Natural killer cell (primary cell): ENCODE measurements around the gene UNC5B. TPM values are rescaled to one million over a fixed set of nuclear protein-coding genes. Genes with fewer than 3 reads are reported as not detected.

ENCODE experiments used
- ATAC-seq, 3 donors: fragments of 150-1000 bp in 2 of 3; fragments of 200-7000 bp in 1 of 3; cut with Tn5 transposase; 1 replicate in 1 of 3; 2 replicates in 2 of 3; pipeline ENCODE4 v1.10.0; 2021; ENCODE audit warnings: mild to moderate bottlenecking in 2 of 3, moderate library complexity in 2 of 3
- DNase-seq, 2 donors: peaks; one replicate each; pipeline versions ENCODE4 v3.0.0 to v3.0.0-alpha.2; 2013 to 2021; ENCODE audit warnings: mixed read lengths in 1 of 2
- H3K27ac ChIP-seq: one replicate; pipeline ENCODE4 v1.5.1; 2013; ENCODE audit warnings: mild to moderate bottlenecking, low read length
- H3K27me3 ChIP-seq: one replicate; pipeline ENCODE4 v1.6.1; 2013; ENCODE audit warnings: low read length; ENCODE audit not compliant: control insufficient read depth, insufficient read depth
- H3K36me3 ChIP-seq: one replicate; pipeline ENCODE4 v1.6.1; 2013; ENCODE audit warnings: low read length; ENCODE audit not compliant: control insufficient read depth, insufficient read depth
- H3K4me1 ChIP-seq: one replicate; pipeline ENCODE4 v1.6.1; 2013; ENCODE audit warnings: low read length; ENCODE audit not compliant: control insufficient read depth, insufficient read depth
- H3K4me3 ChIP-seq: one replicate; pipeline ENCODE4 v1.5.1; 2013; ENCODE audit warnings: low read length
- H3K9me3 ChIP-seq: one replicate; pipeline ENCODE4 v1.6.1; 2013; ENCODE audit warnings: low read length; ENCODE audit not compliant: control insufficient read depth, insufficient read depth
- H3K27ac Mint-ChIP-seq, 2 donors: one replicate each; pipeline ENCODE4 v1.8.0; 2022; ENCODE audit warnings: mild to moderate bottlenecking in 2 of 2, mixed read lengths in 2 of 2, moderate library complexity in 1 of 2
- H3K27me3 Mint-ChIP-seq, 2 donors: one replicate each; pipeline ENCODE4 v1.8.0; 2022; ENCODE audit warnings: low read depth in 2 of 2, mixed read lengths in 2 of 2
- H3K36me3 Mint-ChIP-seq: one replicate; pipeline ENCODE4 v1.8.0; 2022; ENCODE audit warnings: mixed read lengths
- H3K4me1 Mint-ChIP-seq, 2 donors: one replicate each; pipeline ENCODE4 v1.8.0; 2022; ENCODE audit warnings: mixed read lengths in 2 of 2
- H3K4me3 Mint-ChIP-seq: one replicate; pipeline ENCODE4 v1.8.0; 2022; ENCODE audit warnings: mild to moderate bottlenecking, moderate library complexity, mixed read lengths
- H3K9me3 Mint-ChIP-seq, 2 donors: one replicate each; pipeline ENCODE4 v1.8.0; 2022; ENCODE audit warnings: mixed read lengths in 2 of 2
- WGBS: methylation state at CpG from one replicate; pipeline ENCODE4 v1.1.7; 2013; ENCODE audit warnings: missing lambda C conversion rate; ENCODE audit not compliant: insufficient coverage; 5-methylcytosine and 5-hydroxymethylcytosine counted together
- intact Hi-C: fragments of 100-400 bp; cut with micrococcal nuclease; formaldehyde crosslinking; loops from one replicate; pipeline ENCODE4 v1.14.2; 2022
- total RNA-seq, 4 donors: library from RNA; stranded (reverse); fragments of 120-200 nt in 1 of 4; gene quantifications; one replicate each; pipeline versions ENCODE4 v1.2.3 to v1.2.4, GENCODE V29; 2013 to 2022
- TF ChIP-seq, protein P1 (sequence below): fragments of 200-600 bp; IDR thresholded peaks from one replicate; pipeline ENCODE4 v1.8.0; 2022; ENCODE audit warnings: antibody characterized with exemption

Gene UNC5B
- total RNA-seq, 3 donors from 2014 or later (not counting 1 experiment from before 2014, with no cell fraction given) = 0.09 to 0.65 (median 0.09) TPM

DNA sequence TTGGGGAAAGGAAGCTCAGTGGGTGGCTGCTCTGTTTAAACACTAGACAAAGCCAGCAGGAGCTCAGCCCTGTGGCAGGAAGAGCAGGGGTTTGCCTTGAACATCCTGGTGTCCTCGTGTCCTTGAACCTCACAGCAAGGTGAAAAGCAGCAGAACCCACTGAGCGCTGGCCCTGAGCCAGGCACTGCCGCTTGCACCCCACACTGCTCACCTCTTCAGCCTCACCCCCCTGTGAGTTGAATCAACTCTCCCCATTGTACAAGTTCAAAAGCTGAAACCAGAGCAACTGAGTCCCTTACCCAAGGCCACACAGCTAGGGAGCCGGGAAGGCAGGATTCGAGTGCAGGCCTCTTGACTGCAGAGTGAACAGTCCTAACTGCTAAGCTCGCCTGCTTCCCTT is 138.7 kb downstream of the UNC5B start:
- no peaks in the 10 kb centered on the region for H3K9me3 Mint-ChIP-seq
- Histone ChIP-seq H3K4me1 (no peaks in the 10 kb centered on the region), H3K4me3 (no peak overlapping the region), H3K27ac (no peak overlapping the region), H3K9me3 (no peaks in the 10 kb centered on the region), H3K36me3 (peaks cover 9% of the 10 kb centered on the region), H3K27me3 (no peaks in the 10 kb centered on the region)
- intact Hi-C loops = no loop called here
- peak in 1 of 2 donors; percentile 11 for DNase-seq
- peaks cover 0 to 4% of the 10 kb centered on the region in 2 donors for H3K4me1 Mint-ChIP-seq
- no peak overlapping the region for H3K27ac Mint-ChIP-seq
- TF ChIP-seq, protein P1, sequence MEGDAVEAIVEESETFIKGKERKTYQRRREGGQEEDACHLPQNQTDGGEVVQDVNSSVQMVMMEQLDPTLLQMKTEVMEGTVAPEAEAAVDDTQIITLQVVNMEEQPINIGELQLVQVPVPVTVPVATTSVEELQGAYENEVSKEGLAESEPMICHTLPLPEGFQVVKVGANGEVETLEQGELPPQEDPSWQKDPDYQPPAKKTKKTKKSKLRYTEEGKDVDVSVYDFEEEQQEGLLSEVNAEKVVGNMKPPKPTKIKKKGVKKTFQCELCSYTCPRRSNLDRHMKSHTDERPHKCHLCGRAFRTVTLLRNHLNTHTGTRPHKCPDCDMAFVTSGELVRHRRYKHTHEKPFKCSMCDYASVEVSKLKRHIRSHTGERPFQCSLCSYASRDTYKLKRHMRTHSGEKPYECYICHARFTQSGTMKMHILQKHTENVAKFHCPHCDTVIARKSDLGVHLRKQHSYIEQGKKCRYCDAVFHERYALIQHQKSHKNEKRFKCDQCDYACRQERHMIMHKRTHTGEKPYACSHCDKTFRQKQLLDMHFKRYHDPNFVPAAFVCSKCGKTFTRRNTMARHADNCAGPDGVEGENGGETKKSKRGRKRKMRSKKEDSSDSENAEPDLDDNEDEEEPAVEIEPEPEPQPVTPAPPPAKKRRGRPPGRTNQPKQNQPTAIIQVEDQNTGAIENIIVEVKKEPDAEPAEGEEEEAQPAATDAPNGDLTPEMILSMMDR = no peak
- H3K4me3 Mint-ChIP-seq = no peak overlapping the region
- no peaks in the 10 kb centered on the region for H3K27me3 Mint-ChIP-seq
- 71% methylated on average over 6 of the region's 6 CpGs for WGBS
- no peaks in the 10 kb centered on the region for H3K36me3 Mint-ChIP-seq
- ATAC-seq = no peak

DNA sequence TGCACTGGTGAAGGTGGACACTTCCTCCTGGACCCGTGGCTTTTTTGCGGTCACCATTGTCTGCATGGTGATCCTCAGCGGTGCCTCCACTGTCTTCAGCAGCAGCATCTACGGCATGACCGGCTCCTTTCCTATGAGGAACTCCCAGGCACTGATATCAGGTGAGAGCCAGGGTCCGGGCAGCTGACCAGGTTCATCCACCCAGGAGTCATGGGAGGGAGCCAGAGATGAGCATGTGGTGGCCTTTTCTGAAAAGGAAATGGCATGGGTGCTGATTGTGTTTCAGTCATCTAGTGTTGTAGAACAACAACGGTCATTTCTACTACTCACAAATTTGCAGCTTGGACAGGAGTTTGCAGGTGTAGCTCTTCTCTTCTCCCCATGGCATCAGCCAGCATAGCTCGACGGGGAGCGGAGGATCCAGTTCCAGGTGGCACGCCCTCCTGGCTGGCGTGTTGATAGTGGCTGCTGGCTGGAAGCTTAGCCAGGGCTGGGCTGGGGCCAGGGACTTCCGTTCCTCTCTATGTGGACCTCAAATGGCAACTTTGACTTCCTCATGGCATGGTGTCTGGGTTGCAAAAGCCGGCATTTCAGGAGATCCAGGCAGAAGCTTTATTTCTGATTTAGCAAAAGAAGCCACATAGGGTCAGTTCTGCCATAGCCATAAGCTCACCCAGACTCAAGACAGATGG is 139.4 kb downstream of the UNC5B start:
- intact Hi-C loops = no loop called here
- Mint-ChIP-seq H3K27me3 (no peaks in the 10 kb centered on the region), H3K36me3 (no peaks in the 10 kb centered on the region), H3K4me3 (no peak overlapping the region), H3K9me3 (no peaks in the 10 kb centered on the region), H3K27ac (no peak overlapping the region), H3K4me1 (peaks cover 0 to 4% of the 10 kb centered on the region in 2 donors)
- no peak overlapping the region for H3K27ac ChIP-seq
- H3K36me3 ChIP-seq = peaks cover 14% of the 10 kb centered on the region
- H3K27me3 ChIP-seq = no peaks in the 10 kb centered on the region
- 92% methylated on average over 14 of the region's 14 CpGs for WGBS
- TF ChIP-seq, protein P1 = no peak
- no peaks in the 10 kb centered on the region for H3K4me1 ChIP-seq
- DNase-seq = no peak
- no peaks in the 10 kb centered on the region for H3K9me3 ChIP-seq
- H3K4me3 ChIP-seq = no peak overlapping the region
- no peak for ATAC-seq

Other genes with a start within 250 kb of the UNC5B start
- 1 to 10 TPM; 4.0 to 6.6 (median 5.3) TPM for gene SLC29A3, start 106.7 kb downstream of the UNC5B start, total RNA-seq
- 1 to 10 TPM; 1.2 to 6.0 (median 4.3) TPM for gene CDH23, start 184.3 kb downstream of the UNC5B start, total RNA-seq